GM23338 (cell line): ENCODE data around the gene PCBP3. TPM values are rescaled to one million over a fixed set of nuclear protein-coding genes. Genes with fewer than 3 reads are reported as not detected.

Experiments
- ATAC-seq: fragments of 200-7000 bp; cut with Tn5 transposase; 3 replicates; pipeline ENCODE4 v1.9.1; 2020
- DNase-seq: peaks from one replicate; pipeline ENCODE4 v3.0.0-alpha.2; 2015; ENCODE audit warnings: low spot score
- H2AFZ ChIP-seq: fragments of 200-600 bp; sonication (generic); 2 replicates; pipeline ENCODE4 v1.8.0; 2016; ENCODE audit warnings: antibody characterized with exemption, mild to moderate bottlenecking, moderate library complexity
- H3F3A ChIP-seq: fragments of 200-600 bp; sonication (generic); replicated peaks from 2 replicates; pipeline ENCODE4 v1.8.0; 2017; ENCODE audit warnings: antibody characterized with exemption, mixed run types, low read depth
- H3K27ac ChIP-seq: fragments of 200-600 bp; sonication (generic); 2 replicates; pipeline ENCODE4 v1.6.1; 2016; ENCODE audit warnings: low read depth
- H3K27me3 ChIP-seq: fragments of 200-600 bp; sonication (generic); 2 replicates; pipeline ENCODE4 v1.8.0; 2016; ENCODE audit warnings: mild to moderate bottlenecking, mixed run types, moderate library complexity; ENCODE audit not compliant: insufficient read depth
- H3K36me3 ChIP-seq: fragments of 200-600 bp; sonication (generic); 2 replicates; pipeline ENCODE4 v1.8.0; 2016; ENCODE audit warnings: mild to moderate bottlenecking; ENCODE audit not compliant: insufficient read depth
- H3K4me1 ChIP-seq: fragments of 200-600 bp; sonication (generic); 2 replicates; pipeline ENCODE4 v1.8.0; 2016; ENCODE audit warnings: mild to moderate bottlenecking, moderate library complexity; ENCODE audit not compliant: insufficient read depth
- H3K4me2 ChIP-seq: fragments of 200-600 bp; sonication (generic); 2 replicates; pipeline ENCODE4 v1.7.1; 2017; ENCODE audit warnings: mixed run types
- H3K4me3 ChIP-seq: fragments of 200-600 bp; sonication (generic); 2 replicates; pipeline ENCODE4 v1.6.1; 2016; ENCODE audit warnings: mixed run types
- H3K79me2 ChIP-seq: fragments of 200-600 bp; sonication (generic); replicated peaks from 2 replicates; pipeline ENCODE4 v1.8.0; 2017; ENCODE audit warnings: mild to moderate bottlenecking; ENCODE audit not compliant: insufficient read depth
- H3K9me2 ChIP-seq: fragments of 200-600 bp; sonication (generic); 2 replicates; pipeline ENCODE4 v1.8.0; 2017; ENCODE audit not compliant: insufficient read depth
- H4K20me1 ChIP-seq: fragments of 200-600 bp; sonication (generic); replicated peaks from 2 replicates; pipeline ENCODE4 v1.8.0; 2017; ENCODE audit warnings: mild to moderate bottlenecking; ENCODE audit not compliant: insufficient read depth
- H3K27ac Mint-ChIP-seq: 2 replicates; pipeline ENCODE4 v1.8.0; 2020; ENCODE audit warnings: inconsistent platforms, mild to moderate bottlenecking, moderate library complexity, mixed read lengths
- H3K27me3 Mint-ChIP-seq: 3 replicates; pipeline ENCODE4 v1.8.0; 2022; ENCODE audit warnings: low read depth, mild to moderate bottlenecking, moderate library complexity, mixed read lengths, inconsistent platforms; ENCODE audit not compliant: insufficient read depth, poor library complexity
- H3K36me3 Mint-ChIP-seq: 3 replicates; pipeline ENCODE4 v1.8.0; 2021; ENCODE audit warnings: low read depth, mild to moderate bottlenecking, inconsistent platforms, moderate library complexity, mixed read lengths
- H3K4me1 Mint-ChIP-seq: 3 replicates; pipeline ENCODE4 v1.8.0; 2020; ENCODE audit warnings: mild to moderate bottlenecking, inconsistent platforms, mixed read lengths
- H3K4me3 Mint-ChIP-seq: 3 replicates; pipeline ENCODE4 v1.8.0; 2021; ENCODE audit warnings: moderate library complexity, mild to moderate bottlenecking, inconsistent platforms, mixed read lengths
- H3K9me3 Mint-ChIP-seq: 3 replicates; pipeline ENCODE4 v1.8.0; 2020; ENCODE audit warnings: moderate library complexity, mild to moderate bottlenecking, inconsistent platforms, mixed read lengths
- CREB1 ChIP-seq: fragments of 250-450 bp; sonication (Bioruptor Pico); IDR thresholded peaks from 2 replicates; pipeline ENCODE4 v1.5.0; 2020; ENCODE audit warnings: low read depth, mild to moderate bottlenecking, moderate library complexity
- CTCF ChIP-seq, 2 experiments: fragments of 200-600 bp in 1 of 2; sonication (generic) in 1 of 2; conservative IDR thresholded peaks; 2 replicates each; pipeline versions ENCODE4 v1.5.1 to v1.6.1; 2016 to 2017; ENCODE audit warnings: antibody characterized with exemption in 2 of 2, low read depth in 2 of 2, mild to moderate bottlenecking in 2 of 2, moderate library complexity in 1 of 2
- ETS1 ChIP-seq: IDR thresholded peaks from 2 replicates; pipeline ENCODE4 v1.6.1; 2016; ENCODE audit warnings: antibody characterized with exemption
- EZH2 ChIP-seq: fragments of 200-600 bp; sonication (generic); IDR thresholded peaks from one replicate; pipeline ENCODE4 v1.8.0; 2017; ENCODE audit warnings: antibody characterized with exemption, mild to moderate bottlenecking, low read depth; ENCODE audit not compliant: unreplicated experiment
- EZH2phosphoT487 ChIP-seq: fragments of 200-600 bp; sonication (generic); IDR thresholded peaks from one replicate; pipeline ENCODE4 v1.8.1; 2018; ENCODE audit warnings: antibody characterized with exemption; ENCODE audit not compliant: unreplicated experiment
- JUNB ChIP-seq: IDR thresholded peaks from one replicate; pipeline ENCODE4 v1.6.1; 2016; ENCODE audit warnings: antibody characterized with exemption; ENCODE audit not compliant: unreplicated experiment
- NANOG ChIP-seq: IDR thresholded peaks from 2 replicates; pipeline ENCODE4 v1.6.1; 2016; ENCODE audit warnings: antibody characterized with exemption, borderline replicate concordance
- POLR2AphosphoS5 ChIP-seq: IDR thresholded peaks from 2 replicates; pipeline ENCODE4 v1.6.1; 2016; ENCODE audit warnings: antibody characterized with exemption, low read depth
- REST ChIP-seq: IDR thresholded peaks from one replicate; pipeline ENCODE4 v1.6.1; 2018; ENCODE audit warnings: antibody characterized with exemption; ENCODE audit not compliant: unreplicated experiment
- STAT1 ChIP-seq: IDR thresholded peaks from one replicate; pipeline ENCODE4 v1.6.1; 2016; ENCODE audit warnings: antibody characterized with exemption; ENCODE audit not compliant: unreplicated experiment
- ZNF114 ChIP-seq: fragments of 250-450 bp; sonication (Bioruptor Pico); IDR thresholded peaks from 2 replicates; pipeline ENCODE4 v1.5.0; 2020; ENCODE audit warnings: mild to moderate bottlenecking, moderate library complexity
- ZNF331 ChIP-seq: fragments of 250-450 bp; sonication (Bioruptor Pico); IDR thresholded peaks from 2 replicates; pipeline ENCODE4 v1.5.0; 2020; ENCODE audit warnings: low read depth, mild to moderate bottlenecking, moderate library complexity
- ZNF462 ChIP-seq: fragments of 250-450 bp; sonication (Bioruptor Pico); IDR thresholded peaks from 2 replicates; pipeline ENCODE4 v1.5.0; 2020; ENCODE audit warnings: mild to moderate bottlenecking, moderate library complexity
- polyA plus RNA-seq: library from polyadenylated mRNA; unstranded; fragments of >200 nt; fragmentation: Nextera tagmentation; extraction: Ambion mirVana; gene quantifications from 2 replicates; pipeline ENCODE4 v1.2.1, GENCODE V29; 2016
- total RNA-seq: library from RNA; depleted of rRNA; stranded (reverse); fragments of >200 nt; shearing (Covaris generic); gene quantifications from 2 replicates; pipeline ENCODE4 v1.2.3, GENCODE V29; 2014

PCBP3 gene
- total and polyA plus RNA-seq, 2 experiments from 2014 or later, result 7.1 to 9.1 TPM

GRCh38 chr21:45947296-45947695, 303.8 kb downstream of the PCBP3 start:
- Histone ChIP-seq H3K27ac (no peak overlapping the region), H3K9me2 (no peaks in the 10 kb centered on the region), H3K4me1 (no peaks in the 10 kb centered on the region), H3K36me3 (no peaks in the 10 kb centered on the region), H3K79me2 (no peaks in the 10 kb centered on the region), H4K20me1 (no peaks in the 10 kb centered on the region), H3F3A (no peaks in the 10 kb centered on the region), H3K4me2 (no peak overlapping the region), H2AFZ (no peak overlapping the region), H3K27me3 (no peaks in the 10 kb centered on the region), H3K4me3 (no peak overlapping the region)
- ATAC-seq, result no peak
- Mint-ChIP-seq H3K27ac (no peak overlapping the region), H3K27me3 (peaks cover 13% of the 10 kb centered on the region), H3K4me3 (no peak overlapping the region), H3K4me1 (peaks cover 10% of the 10 kb centered on the region), H3K36me3 (no peaks in the 10 kb centered on the region; the same call in 2 of the 3 replicates), H3K9me3 (no peaks in the 10 kb centered on the region)
- TF ChIP-seq STAT1, result no peak
- TF ChIP-seq ZNF331, result no peak
- TF ChIP-seq REST, result no peak
- no peak for TF ChIP-seq EZH2phosphoT487
- no peak for TF ChIP-seq JUNB
- no peak for TF ChIP-seq POLR2AphosphoS5
- no peak for TF ChIP-seq ZNF114
- no peak for TF ChIP-seq EZH2
- no peak for TF ChIP-seq NANOG
- TF ChIP-seq CREB1 (CRISPR knock-in tag), result no peak
- TF ChIP-seq ETS1, result no peak
- no peak for TF ChIP-seq ZNF462 (CRISPR knock-in tag)
- no peak for TF ChIP-seq CTCF (conservative IDR thresholded peaks at IDR 0.05; ENCODE audit: low read depth in 2 of 2)
- no peak for DNase-seq
